Stimulated activated CD8-positive, alpha-beta memory T cell treated with anti-CD3 and anti-CD28 coated beads, Interleukin-15, amount 100 ng/mL, for 1 hour (primary cell): Measurements from ENCODE around the gene ALDH1A3.

Experiments used
- DNase-seq: peaks from one replicate; pipeline ENCODE4 v3.0.0-alpha.2; 2020; ENCODE audit warnings: low read depth

ALDH1A3 gene

DNA sequence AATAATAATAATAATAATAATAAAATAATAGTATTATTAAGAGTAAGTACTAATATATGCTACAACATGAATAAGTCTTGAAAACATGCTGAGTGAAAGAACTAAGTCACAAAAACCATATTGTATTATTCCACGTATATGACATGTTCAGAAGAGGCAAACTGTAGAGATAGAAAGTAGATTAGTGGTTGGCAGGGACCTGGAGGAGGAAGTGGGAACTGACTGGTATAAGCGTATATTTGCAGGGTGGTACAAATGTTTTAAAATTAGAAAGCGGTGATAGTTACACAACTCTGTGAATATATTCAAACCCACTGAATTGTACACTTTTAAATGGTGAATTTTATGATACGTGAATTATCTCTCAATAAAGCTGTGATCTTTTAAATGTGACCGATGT, 72.3 kb downstream of the ALDH1A3 start:
- DNase-seq, result no peak

DNA sequence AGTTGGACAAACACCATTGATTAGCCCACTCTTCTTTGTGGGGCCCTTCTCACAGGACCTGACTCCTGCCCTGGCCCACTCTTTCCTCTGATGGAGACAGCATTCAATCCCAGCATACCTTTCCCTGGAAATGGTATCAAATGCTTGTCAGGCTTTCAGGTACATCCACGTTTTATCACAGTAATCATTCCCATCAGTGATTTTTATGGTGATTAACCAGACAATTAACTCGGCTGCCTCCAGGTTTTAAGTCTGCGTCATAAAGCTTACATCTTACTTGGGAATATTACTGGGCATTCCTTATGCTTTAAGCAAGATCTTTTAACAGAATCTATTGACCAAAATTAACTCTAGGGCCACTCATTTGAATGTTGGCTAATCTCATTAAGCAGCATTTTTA, 72.9 kb downstream of the ALDH1A3 start:
- no peak for DNase-seq

DNA sequence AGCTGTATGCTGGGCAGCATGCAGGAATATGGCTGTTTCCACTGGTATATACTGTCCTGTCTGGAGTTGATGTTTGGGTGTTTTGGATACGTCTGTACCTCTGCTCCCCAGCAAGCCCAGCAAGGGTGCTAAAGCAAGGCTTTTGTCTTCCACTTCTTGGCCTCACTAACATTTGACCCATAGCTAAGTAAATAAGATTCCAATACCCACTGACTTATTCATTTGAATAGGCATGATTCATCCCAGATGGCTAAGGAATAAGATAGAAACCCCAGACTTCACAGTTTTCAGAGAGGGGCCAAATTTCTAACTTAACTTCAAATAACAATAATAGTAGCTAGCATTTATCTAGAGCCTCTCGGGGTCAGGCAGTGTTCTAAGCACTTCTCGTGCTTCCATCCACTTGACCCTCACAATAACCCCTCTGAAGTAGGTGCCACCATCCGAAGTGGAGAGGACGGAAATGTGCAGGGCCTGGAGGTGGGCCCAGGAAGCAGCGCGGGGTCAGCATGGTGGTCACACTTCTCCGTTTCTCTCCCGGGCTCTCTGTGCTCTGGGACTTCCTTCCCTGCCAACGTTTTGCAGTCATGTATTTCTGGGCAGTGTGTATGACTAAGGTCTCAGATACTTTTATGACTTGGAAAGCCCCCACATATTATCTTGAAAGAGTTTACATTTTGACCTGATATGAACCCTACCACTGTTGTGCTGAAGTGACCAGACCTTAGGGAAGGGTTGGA, 78.9 kb downstream of the ALDH1A3 start:
- DNase-seq, result no peak

- no peak for DNase-seq
These were observed 79.7 kb downstream of the ALDH1A3 start for GRCh38 chr15:100959066-100960050.
